DND-41 (cell line): ENCODE results near the gene ARL2.

Experiments used
- ATAC-seq: fragments of 200-7000 bp; cut with Tn5 transposase; 3 replicates; pipeline ENCODE4 v1.9.1; 2021; ENCODE audit warnings: low read depth; ENCODE audit not compliant: insufficient read depth
- DNase-seq: peaks from one replicate; pipeline ENCODE4 v3.0.0-alpha.2; 2020
- H2AFZ ChIP-seq: 2 replicates; pipeline ENCODE4 v1.6.0; 2012; ENCODE audit warnings: low read depth, low read length
- H3K27ac ChIP-seq: 2 replicates; pipeline ENCODE4 v1.5.1; 2012; ENCODE audit warnings: low read length, inconsistent platforms
- H3K27me3 ChIP-seq: fragments of 200-600 bp; sonication (generic); 2 replicates; pipeline ENCODE4 v1.6.0; 2012; ENCODE audit warnings: low read length, mild to moderate bottlenecking, inconsistent platforms; ENCODE audit not compliant: insufficient read depth, poor library complexity
- H3K36me3 ChIP-seq: 2 replicates; pipeline ENCODE4 v1.5.1; 2012; ENCODE audit warnings: low read length, inconsistent platforms; ENCODE audit not compliant: insufficient read depth
- H3K4me1 ChIP-seq: 2 replicates; pipeline ENCODE4 v1.5.1; 2012; ENCODE audit warnings: mild to moderate bottlenecking, low read length; ENCODE audit not compliant: insufficient read depth
- H3K4me2 ChIP-seq: 2 replicates; pipeline ENCODE4 v1.6.0; 2012; ENCODE audit warnings: mild to moderate bottlenecking, moderate library complexity, low read length, inconsistent platforms; ENCODE audit not compliant: insufficient read depth
- H3K4me3 ChIP-seq, 2 experiments: fragments of 200-600 bp in 1 of 2; shearing (Covaris generic) in 1 of 2; 2 replicates each; pipeline ENCODE4 v1.5.1; 2012 to 2016; ENCODE audit warnings: inconsistent platforms in 2 of 2, low read length in 2 of 2, mild to moderate bottlenecking in 2 of 2, low read depth in 1 of 2, moderate library complexity in 1 of 2
- H3K79me2 ChIP-seq: 2 replicates; pipeline ENCODE4 v1.6.0; 2012; ENCODE audit warnings: low read length, inconsistent platforms; ENCODE audit not compliant: insufficient read depth
- H3K9ac ChIP-seq: 2 replicates; pipeline ENCODE4 v1.6.0; 2012; ENCODE audit warnings: low read depth, mild to moderate bottlenecking, inconsistent platforms, low read length, moderate library complexity
- H3K9me3 ChIP-seq: 2 replicates; pipeline ENCODE4 v1.5.1; 2012; ENCODE audit warnings: low read length, moderate library complexity, mild to moderate bottlenecking, inconsistent platforms; ENCODE audit not compliant: insufficient read depth, severe bottlenecking
- H4K20me1 ChIP-seq: 2 replicates; pipeline ENCODE4 v1.6.0; 2012; ENCODE audit warnings: low read length; ENCODE audit not compliant: insufficient read depth
- EZH2 ChIP-seq: IDR thresholded peaks from 3 replicates; pipeline ENCODE4 v1.6.1; 2012; ENCODE audit warnings: borderline replicate concordance, low read depth, mild to moderate bottlenecking, moderate library complexity, low read length, inconsistent platforms; ENCODE audit not compliant: severe bottlenecking
- TF ChIP-seq, protein P1 (sequence below): IDR thresholded peaks from 2 replicates; pipeline ENCODE4 v1.5.1; 2012; ENCODE audit warnings: borderline replicate concordance, low read length, moderate library complexity, mild to moderate bottlenecking; ENCODE audit not compliant: poor library complexity, severe bottlenecking; ENCODE audit errors: extremely low read depth

Gene ARL2

DNA sequence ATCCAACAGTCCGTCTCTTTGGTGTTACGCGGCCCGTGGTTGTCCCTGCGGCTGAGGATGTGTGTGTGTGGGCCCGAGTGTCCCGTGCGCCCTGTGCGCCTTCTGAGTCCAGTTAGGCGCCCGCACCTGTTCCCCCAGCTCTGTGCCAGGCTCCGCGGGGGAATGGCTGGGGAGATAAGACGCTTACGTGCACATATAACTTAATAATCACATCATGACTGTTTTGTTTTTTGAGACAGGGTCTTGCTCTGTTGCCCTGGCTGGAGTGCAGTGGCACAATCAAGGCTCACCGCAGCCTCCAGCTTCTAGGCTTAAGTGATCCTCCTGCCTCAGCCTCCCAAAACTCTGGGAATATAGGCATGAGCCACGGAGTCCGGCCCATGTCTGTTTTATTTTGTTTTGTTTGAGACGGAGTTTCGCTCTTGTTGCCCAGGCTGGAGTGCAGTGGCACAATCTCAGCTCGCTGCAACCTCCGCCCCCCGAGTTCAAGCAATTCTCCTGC lies 817 bp downstream of the ARL2 start:
- H3K4me2 ChIP-seq, result peak overlapping the region; percentile 81
- ATAC-seq, result peak; percentile 6; the same call in 2 of the 3 replicates
- peaks cover 31% of the 10 kb centered on the region for H3K4me1 ChIP-seq
- no peak for DNase-seq
- H3K9me3 ChIP-seq, result no peaks in the 10 kb centered on the region
- TF ChIP-seq EZH2, result no peak
- TF ChIP-seq, protein P1, sequence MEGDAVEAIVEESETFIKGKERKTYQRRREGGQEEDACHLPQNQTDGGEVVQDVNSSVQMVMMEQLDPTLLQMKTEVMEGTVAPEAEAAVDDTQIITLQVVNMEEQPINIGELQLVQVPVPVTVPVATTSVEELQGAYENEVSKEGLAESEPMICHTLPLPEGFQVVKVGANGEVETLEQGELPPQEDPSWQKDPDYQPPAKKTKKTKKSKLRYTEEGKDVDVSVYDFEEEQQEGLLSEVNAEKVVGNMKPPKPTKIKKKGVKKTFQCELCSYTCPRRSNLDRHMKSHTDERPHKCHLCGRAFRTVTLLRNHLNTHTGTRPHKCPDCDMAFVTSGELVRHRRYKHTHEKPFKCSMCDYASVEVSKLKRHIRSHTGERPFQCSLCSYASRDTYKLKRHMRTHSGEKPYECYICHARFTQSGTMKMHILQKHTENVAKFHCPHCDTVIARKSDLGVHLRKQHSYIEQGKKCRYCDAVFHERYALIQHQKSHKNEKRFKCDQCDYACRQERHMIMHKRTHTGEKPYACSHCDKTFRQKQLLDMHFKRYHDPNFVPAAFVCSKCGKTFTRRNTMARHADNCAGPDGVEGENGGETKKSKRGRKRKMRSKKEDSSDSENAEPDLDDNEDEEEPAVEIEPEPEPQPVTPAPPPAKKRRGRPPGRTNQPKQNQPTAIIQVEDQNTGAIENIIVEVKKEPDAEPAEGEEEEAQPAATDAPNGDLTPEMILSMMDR, result no peak
- peak overlapping the region; percentile 98 for H3K27ac ChIP-seq
- peaks cover 31% of the 10 kb centered on the region for H3K36me3 ChIP-seq
- peak overlapping the region; percentile 92 for H3K9ac ChIP-seq
- H3K79me2 ChIP-seq, result peaks cover 38% of the 10 kb centered on the region
- H4K20me1 ChIP-seq, result peaks cover 14% of the 10 kb centered on the region
- peak overlapping the region; percentile 93 for H2AFZ ChIP-seq
- H3K4me3 ChIP-seq, result peak overlapping the region; percentile 77 to 85
- H3K27me3 ChIP-seq, result no peaks in the 10 kb centered on the region

DNA sequence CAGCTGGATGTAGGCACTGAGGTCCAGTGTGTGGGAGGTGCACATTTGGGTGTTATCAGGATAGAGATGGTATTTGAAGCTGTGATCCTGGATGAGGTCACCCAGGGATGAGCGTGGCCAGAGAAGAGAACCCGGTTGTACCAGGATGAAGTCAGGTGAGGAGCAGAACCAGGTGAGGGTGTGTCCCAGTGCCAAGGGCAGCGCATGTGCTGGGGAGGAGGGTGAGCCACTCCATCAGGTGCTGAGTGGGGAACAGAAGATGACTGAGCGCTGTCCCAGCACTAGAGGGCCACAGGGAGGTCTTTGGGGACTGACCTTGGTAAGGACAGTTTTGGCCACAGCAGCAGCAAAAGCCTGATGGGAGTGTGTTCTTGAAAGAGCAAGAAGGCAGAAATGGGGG lies 2.7 kb downstream of the ARL2 start:
- H3K79me2 ChIP-seq, result peaks cover 38% of the 10 kb centered on the region
- no peak overlapping the region for H2AFZ ChIP-seq
- no peaks in the 10 kb centered on the region for H3K27me3 ChIP-seq
- no peak overlapping the region for H3K4me3 ChIP-seq
- H4K20me1 ChIP-seq, result peaks cover 20% of the 10 kb centered on the region
- H3K27ac ChIP-seq, result no peak overlapping the region
- peaks cover 31% of the 10 kb centered on the region for H3K4me1 ChIP-seq
- TF ChIP-seq, protein P1, result no peak
- TF ChIP-seq EZH2, result no peak
- no peak for DNase-seq
- H3K9ac ChIP-seq, result no peak overlapping the region
- no peaks in the 10 kb centered on the region for H3K9me3 ChIP-seq
- H3K4me2 ChIP-seq, result peak overlapping the region; percentile 17; the same call in 1 of the 2 replicates
- H3K36me3 ChIP-seq, result peaks cover 46% of the 10 kb centered on the region
- no peak for ATAC-seq

DNA sequence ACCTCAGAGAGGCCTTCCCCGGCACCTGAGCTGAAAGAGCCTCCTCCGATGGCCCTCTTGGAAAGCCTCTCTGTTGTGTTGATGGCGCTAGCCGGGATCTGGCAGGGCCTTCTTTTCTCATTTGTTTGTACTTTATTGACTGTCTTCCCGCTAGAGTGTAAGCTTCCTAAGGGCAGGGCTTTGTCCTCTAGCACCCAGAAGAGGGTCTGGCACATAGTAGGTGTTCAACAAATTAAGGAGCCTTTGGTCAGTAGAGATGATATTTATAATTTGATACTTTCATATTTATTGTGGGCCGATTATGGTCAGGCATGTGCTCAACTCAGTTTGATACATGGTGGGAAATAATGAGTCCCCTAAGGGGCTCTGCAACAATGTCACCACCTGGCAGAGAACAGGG lies 4.0 kb downstream of the ARL2 start:
- Histone ChIP-seq H4K20me1 (peaks cover 20% of the 10 kb centered on the region), H3K27ac (no peak overlapping the region), H3K27me3 (no peaks in the 10 kb centered on the region), H2AFZ (no peak overlapping the region), H3K4me2 (no peak overlapping the region), H3K9me3 (no peaks in the 10 kb centered on the region), H3K79me2 (peaks cover 38% of the 10 kb centered on the region), H3K4me3 (no peak overlapping the region), H3K4me1 (peaks cover 28% of the 10 kb centered on the region), H3K9ac (no peak overlapping the region), H3K36me3 (peaks cover 52% of the 10 kb centered on the region)
- ATAC-seq (no peak), DNase-seq (no peak)
- TF ChIP-seq, protein P1, result no peak
- no peak for TF ChIP-seq EZH2
